Measurements from ENCODE around the gene EGFL7.

GRCh38 chr9:136667940-136668760 is 5.4 kb downstream of the EGFL7 start:
- no peak for TF ChIP-seq CTCF (conservative IDR thresholded peaks at IDR 0.05)
- no peak for TF ChIP-seq EZH2 (IDR thresholded peaks at IDR 0.05; ENCODE audit: low read depth)
